Stimulated activated CD4-positive, alpha-beta T cell treated with anti-CD3 and anti-CD28 coated beads, TNF-alpha, amount 100 ng/mL, for 24 hours (primary cell): Measurements from ENCODE around the gene IL26.

Experiments used
- DNase-seq, 3 experiments: peaks; one replicate each; pipeline ENCODE4 v3.0.0-alpha.2; 2020; ENCODE audit warnings: low read depth in 3 of 3

IL26 gene

GRCh38 chr12:68156636-68157035 is 69.0 kb downstream of the IL26 start:
- DNase-seq: no peak

GRCh38 chr12:68154779-68155178 is 70.8 kb downstream of the IL26 start:
- DNase-seq: no peak
